ENCODE data around the gene SLC1A3. TPM values are rescaled to one million over a fixed set of nuclear protein-coding genes. Genes with fewer than 3 reads are reported as not detected.

The SLC1A3 gene
- total and polyA plus RNA-seq, 10 of the 15 experiments (the other 5 are each of a cell fraction or from before 2014, with no cell fraction given): 0.23 to 4.4 (median 3.3) TPM

- Histone ChIP-seq H3K79me2 (ENCODE audit: control insufficient read depth, insufficient read depth, low read length) (no peaks in the 10 kb centered on the region), H3K27me3 (replicated peaks in 1 of 2; ENCODE audit: control insufficient read depth in 2 of 2, insufficient read depth in 2 of 2, low read length in 1 of 2) (no peaks in the 10 kb centered on the region), H2AFZ (ENCODE audit: control insufficient read depth, low read depth, low read length) (no peak overlapping the region), H3K27ac (ENCODE audit: control insufficient read depth, insufficient read depth) (no peak overlapping the region), H3K4me2 (ENCODE audit: control insufficient read depth, insufficient read depth) (no peak overlapping the region), H3K4me3 (no peak overlapping the region), H3K36me3 (ENCODE audit: control insufficient read depth in 2 of 2, insufficient read depth in 2 of 2, low read length in 1 of 2) (no peaks in the 10 kb centered on the region), H3K4me1 (ENCODE audit: control insufficient read depth, insufficient read depth, low read length) (no peaks in the 10 kb centered on the region), H3K9me3 (replicated peaks; ENCODE audit: control insufficient read depth, insufficient read depth, low read length) (no peaks in the 10 kb centered on the region), H3K9ac (ENCODE audit: control insufficient read depth, insufficient read depth, low read length) (no peak overlapping the region), H4K20me1 (ENCODE audit: control insufficient read depth, insufficient read depth) (no peaks in the 10 kb centered on the region)
- 0% methylated on average over 2 of the region's 2 CpGs for WGBS (ENCODE audit: insufficient coverage, insufficient replicate concordance, low lambda C conversion rate, missing lambda C conversion rate)
- ATAC-seq: no peak
- TF ChIP-seq MYB (IDR thresholded peaks at IDR 0.05; ENCODE audit: borderline replicate concordance, low read depth, low read length) (no peak), BACH1 (IDR thresholded peaks at IDR 0.05; ENCODE audit: borderline replicate concordance) (no peak), SREBF2 (IDR thresholded peaks at IDR 0.05; ENCODE audit: low read length) (no peak), USF2 (IDR thresholded peaks at IDR 0.05; ENCODE audit: borderline replicate concordance, low read depth, low read length) (no peak), GABPA (IDR thresholded peaks at IDR 0.05; ENCODE audit: low read depth) (no peak), TBL1XR1 (IDR thresholded peaks at IDR 0.05; ENCODE audit: low read depth, low read length) (no peak), RFX5 (IDR thresholded peaks at IDR 0.05; ENCODE audit: low read depth, low read length) (no peak), BHLHE40 (IDR thresholded peaks at IDR 0.05; ENCODE audit: borderline replicate concordance in 1 of 2, low read depth in 2 of 2, low read length in 1 of 2) (no peak), IRF5 (IDR thresholded peaks at IDR 0.05; ENCODE audit: borderline replicate concordance) (no peak)
- BruUV-seq (replicated peaks): no TSS peak
- FAIRE-seq: no peak
- SMC1A ChIA-PET (ENCODE audit: uncharacterized antibody, unreplicated experiment): no interaction called here
- DNase-seq (ENCODE audit: low read depth, low spot score): no peak
- POLR2A ChIA-PET: no interaction called here
- CTCF ChIA-PET: no interaction called here
- intact Hi-C loops (cut with micrococcal nuclease; ENCODE audit: unreplicated experiment): no loop called here
- RAD21 ChIA-PET (ENCODE audit: unreplicated experiment): no interaction called here
- in situ Hi-C loops (cut with MboI): no loop called here
These were observed 33.0 kb upstream of the SLC1A3 start for GRCh38 chr5:36573438-36573837.
